SK-N-MC (cell line): ENCODE results near the gene SF3A1.

ENCODE experiments used
- EZH2 ChIP-seq: fragments of 200-600 bp; sonication (generic); IDR thresholded peaks from one replicate; pipeline ENCODE4 v1.6.1; 2017; ENCODE audit warnings: antibody characterized with exemption
- FOXP2 ChIP-seq: optimal IDR thresholded peaks from 2 replicates; pipeline ENCODE3; 2011; ENCODE audit warnings: mild to moderate bottlenecking, moderate library complexity; ENCODE audit not compliant: insufficient read depth; ENCODE audit errors: extremely low read length, control extremely low read depth

- TF ChIP-seq EZH2 (no peak), FOXP2 (no peak)
These were observed 46.5 kb downstream of the SF3A1 start for GRCh38 chr22:30309951-30310741.
